ENCODE results near the gene RPIA.

GRCh38 chr2:88738271-88738670 is 46.8 kb downstream of the RPIA start:
- TF ChIP-seq CTCF (IDR thresholded peaks at IDR 0.05): no peak
- no peak for TF ChIP-seq ZFX (IDR thresholded peaks at IDR 0.05; ENCODE audit: borderline replicate concordance)

All from 22Rv1 (cell line).